Measurements from ENCODE around the gene CNN2. TPM values are rescaled to one million over a fixed set of nuclear protein-coding genes. Genes with fewer than 3 reads are reported as not detected.
"Not testable (repeated sequence)": the region's sequence is repeated elsewhere in the genome, so short reads cannot be mapped to it uniquely, and the experiment has no call there.

The CNN2 gene
- total RNA-seq, 2 experiments from 2014 or later = 513 to 519 TPM

- CTCF ChIA-PET = no interaction called here
- no peaks in the 10 kb centered on the region for H3K27me3 Mint-ChIP-seq
- peaks cover 20% of the 10 kb centered on the region for H3K36me3 Mint-ChIP-seq (ENCODE audit: low read depth)
- no peaks in the 10 kb centered on the region for H3K9me3 Mint-ChIP-seq
- POLR2A ChIA-PET = interaction anchor here (0.7 to 2.6 kb wide), 4 partner anchors 12 to 33 kb away, joined by 3 to 6 read pairs (median 3); partner anchors contain the start of gene WDR18
- DNase-seq = no peak
- H3K27ac Mint-ChIP-seq = peak overlapping the region; percentile 67
- H3K4me3 Mint-ChIP-seq = peak overlapping the region; percentile 46
- H3K4me1 Mint-ChIP-seq = peaks cover 49% of the 10 kb centered on the region
Observed at GRCh38 chr19:1017115-1017905, 9.1 kb upstream of the CNN2 start.

GRCh38 chr19:1017906-1018305, 8.5 kb upstream of the CNN2 start:
- CTCF ChIA-PET = no interaction called here
- POLR2A ChIA-PET = interaction anchor here (1.2 to 4.7 kb wide), 4 partner anchors 11 to 21 kb away, joined by 3 to 38 read pairs (median 4); no protein-coding TSS in a partner anchor
- H3K27me3 Mint-ChIP-seq = no peaks in the 10 kb centered on the region
- H3K4me1 Mint-ChIP-seq = peaks cover 51% of the 10 kb centered on the region
- H3K9me3 Mint-ChIP-seq = no peaks in the 10 kb centered on the region
- H3K36me3 Mint-ChIP-seq (ENCODE audit: low read depth) = peaks cover 20% of the 10 kb centered on the region
- DNase-seq = no peak
- H3K4me3 Mint-ChIP-seq = peak overlapping the region; percentile 46
- H3K27ac Mint-ChIP-seq = peak overlapping the region; percentile 67

GRCh38 chr19:1018393-1018792, 8.0 kb upstream of the CNN2 start:
- no peaks in the 10 kb centered on the region for H3K9me3 Mint-ChIP-seq
- ChIA-PET CTCF (interaction anchor here (0.7 to 1.2 kb wide), 2 partner anchors 176 to 459 kb away, joined by 3 to 5 read pairs; no protein-coding TSS in a partner anchor), POLR2A (interaction anchor here (3.4 to 5.1 kb wide), 4 partner anchors 11 to 49 kb away, joined by 17 to 51 read pairs (median 40); partner anchors contain the start of genes ABCA7, ARHGAP45 and WDR18)
- peaks cover 17% of the 10 kb centered on the region for H3K36me3 Mint-ChIP-seq (ENCODE audit: low read depth)
- peak overlapping the region; percentile 91 for H3K4me3 Mint-ChIP-seq
- H3K4me1 Mint-ChIP-seq = peaks cover 51% of the 10 kb centered on the region
- H3K27ac Mint-ChIP-seq = peak overlapping the region; percentile 26
- DNase-seq = no peak
- no peaks in the 10 kb centered on the region for H3K27me3 Mint-ChIP-seq

- POLR2A ChIA-PET = interaction anchor here (0.8 to 5.1 kb wide), 7 partner anchors 10 to 220 kb away, joined by 3 to 51 read pairs (median 17); partner anchors contain the start of genes ABCA7, ARHGAP45 and WDR18
- H3K27ac Mint-ChIP-seq = peak overlapping the region; percentile 72
- DNase-seq = no peak
- no peaks in the 10 kb centered on the region for H3K9me3 Mint-ChIP-seq
- H3K27me3 Mint-ChIP-seq = no peaks in the 10 kb centered on the region
- peak overlapping the region; percentile 91 for H3K4me3 Mint-ChIP-seq
- CTCF ChIA-PET = interaction anchor here (0.7 to 1.2 kb wide), 5 partner anchors 12 to 458 kb away, joined by 3 to 5 read pairs (median 3); partner anchors contain the start of genes MED16 and RNU6-9
- H3K4me1 Mint-ChIP-seq = peaks cover 51% of the 10 kb centered on the region
- peaks cover 15% of the 10 kb centered on the region for H3K36me3 Mint-ChIP-seq (ENCODE audit: low read depth)
Observed at GRCh38 chr19:1018932-1019615, 7.3 kb upstream of the CNN2 start.

GRCh38 chr19:1019616-1019961, 6.8 kb upstream of the CNN2 start:
- no peaks in the 10 kb centered on the region for H3K27me3 Mint-ChIP-seq
- DNase-seq = no peak
- no peaks in the 10 kb centered on the region for H3K9me3 Mint-ChIP-seq
- H3K4me3 Mint-ChIP-seq = peak overlapping the region; percentile 91
- H3K4me1 Mint-ChIP-seq = peaks cover 49% of the 10 kb centered on the region
- H3K27ac Mint-ChIP-seq = peak overlapping the region; percentile 84
- POLR2A ChIA-PET = interaction anchor here (0.8 to 5.1 kb wide), 8 partner anchors 10 to 221 kb away, joined by 3 to 51 read pairs (median 12); partner anchors contain the start of genes ABCA7, ARHGAP45 and WDR18
- CTCF ChIA-PET = interaction anchor here (1.0 to 1.1 kb wide), 3 partner anchors 11 to 221 kb away, joined by 3 to 4 read pairs (median 3); partner anchors contain the start of genes MED16 and RNU6-9
- H3K36me3 Mint-ChIP-seq (ENCODE audit: low read depth) = peaks cover 15% of the 10 kb centered on the region

- ChIA-PET POLR2A (interaction anchor here (1.0 to 5.1 kb wide), 13 partner anchors 9 to 229 kb away, joined by 3 to 51 read pairs (median 5); partner anchors contain the start of genes ABCA7, ARHGAP45, MED16 and RNU6-9), CTCF (interaction anchor here (1.0 to 1.1 kb wide), 3 partner anchors 10 to 221 kb away, joined by 3 to 4 read pairs (median 3); partner anchors contain the start of genes MED16 and RNU6-9)
- Mint-ChIP-seq H3K4me3 (peak overlapping the region; percentile 91), H3K27me3 (no peaks in the 10 kb centered on the region), H3K9me3 (no peaks in the 10 kb centered on the region), H3K4me1 (peaks cover 51% of the 10 kb centered on the region), H3K36me3 (ENCODE audit: low read depth) (peaks cover 15% of the 10 kb centered on the region), H3K27ac (peak overlapping the region; percentile 84)
- DNase-seq = no peak
Observed at GRCh38 chr19:1019980-1020867, 6.2 kb upstream of the CNN2 start.

- Mint-ChIP-seq H3K4me1 (peaks cover 47% of the 10 kb centered on the region), H3K4me3 (peak within 1 kb of the TSS; percentile 91), H3K36me3 (ENCODE audit: low read depth) (peaks cover 15% of the 10 kb centered on the region), H3K27me3 (no peaks in the 10 kb centered on the region), H3K9me3 (no peaks in the 10 kb centered on the region), H3K27ac (peak within 1 kb of the TSS; percentile 92)
- POLR2A ChIA-PET = interaction anchor here (0.9 to 5.1 kb wide), 24 partner anchors 8 to 510 kb away, joined by 3 to 51 read pairs (median 5); partner anchors contain the start of genes ABCA7, ARHGAP45, CIRBP and MED16
- CTCF ChIA-PET = interaction anchor here (0.6 to 1.0 kb wide), 5 partner anchors 20 to 245 kb away, joined by 3 read pairs; no protein-coding TSS in a partner anchor
- peak; percentile 98 for DNase-seq
Observed at GRCh38 chr19:1020868-1021425, 5.5 kb upstream of the CNN2 start, which contains the start of gene TMEM259. Gene TMEM259 (minus strand): TSS chr19:1021123. CDS start chr19:1020996, 127 bp downstream.

- DNase-seq, H3K27me3 Mint-ChIP-seq, CTCF ChIA-PET, H3K9me3 Mint-ChIP-seq, H3K27ac Mint-ChIP-seq, H3K4me3 Mint-ChIP-seq: not testable (repeated sequence)
- peaks cover 26% of the 10 kb centered on the region for H3K36me3 Mint-ChIP-seq (ENCODE audit: low read depth)
- POLR2A ChIA-PET = interaction anchor here (1.2 to 8.8 kb wide), 2 partner anchors 9 to 15 kb away, joined by 3 to 134 read pairs; partner anchors contain the start of gene ABCA7
- peaks cover 26% of the 10 kb centered on the region for H3K4me1 Mint-ChIP-seq
Observed at GRCh38 chr19:1023883-1024188, 2.6 kb upstream of the CNN2 start.

GRCh38 chr19:1025080-1025479, 1.3 kb upstream of the CNN2 start:
- POLR2A ChIA-PET = interaction anchor here (6.9 to 8.8 kb wide), 2 partner anchors 13 to 55 kb away, joined by 50 to 134 read pairs; partner anchors contain the start of gene ABCA7
- H3K9me3 Mint-ChIP-seq, H3K4me3 Mint-ChIP-seq, H3K27me3 Mint-ChIP-seq, H3K27ac Mint-ChIP-seq, DNase-seq: not testable (repeated sequence)
- Mint-ChIP-seq H3K4me1 (peaks cover 26% of the 10 kb centered on the region), H3K36me3 (ENCODE audit: low read depth) (peaks cover 28% of the 10 kb centered on the region)
- CTCF ChIA-PET = interaction anchor here (5.1 kb wide), 1 partner anchor 13 kb away, joined by 34 read pairs; the partner anchor contains the start of gene ABCA7

GRCh38 chr19:1026783-1027649, 608 bp downstream of the CNN2 start:
- DNase-seq = peak; percentile 55
- Mint-ChIP-seq H3K4me3 (peak overlapping the region; percentile 97), H3K36me3 (ENCODE audit: low read depth) (peaks cover 38% of the 10 kb centered on the region), H3K9me3 (no peaks in the 10 kb centered on the region), H3K4me1 (peaks cover 27% of the 10 kb centered on the region), H3K27ac (peak overlapping the region; percentile 95), H3K27me3 (no peaks in the 10 kb centered on the region)
- ChIA-PET POLR2A (interaction anchor here (0.7 to 8.8 kb wide), 17 partner anchors 7 to 384 kb away, joined by 3 to 134 read pairs (median 8); partner anchors contain the start of genes ABCA7, ARHGAP45, CIRBP and GPX4), CTCF (interaction anchor here (0.7 to 5.1 kb wide), 6 partner anchors 11 to 218 kb away, joined by 3 to 34 read pairs (median 4); partner anchors contain the start of genes ABCA7 and ARHGAP45)

All from activated CD4-positive, alpha-beta memory T cell treated with anti-CD3 and anti-CD28 coated beads, Interleukin-2, amount 10 ng/mL, durations not matched to agents 7 days and 5 days (primary cell).